GM23248 (cell line): Measurements from ENCODE around the gene RASAL3.

Experiments used
- EZH2 ChIP-seq: fragments of 200-600 bp; sonication (generic); IDR thresholded peaks from 2 replicates; pipeline ENCODE4 v1.6.1; 2018; ENCODE audit warnings: antibody characterized with exemption, mild to moderate bottlenecking; ENCODE audit not compliant: insufficient read depth, poor library complexity, severe bottlenecking
- EZH2phosphoT487 ChIP-seq: fragments of 200-600 bp; sonication (generic); IDR thresholded peaks from 2 replicates; pipeline ENCODE4 v1.6.1; 2018; ENCODE audit warnings: antibody characterized with exemption, moderate library complexity, mild to moderate bottlenecking, low read depth; ENCODE audit not compliant: insufficient read depth

GRCh38 chr19:15468675-15469512 is 4.5 kb upstream of the RASAL3 start:
- no peak for TF ChIP-seq EZH2
- TF ChIP-seq EZH2phosphoT487: no peak
